BLaER1 (cell line): Measurements from ENCODE around the gene SNX32.

Source experiments
- H3K27ac ChIP-seq: shearing (Covaris generic); formaldehyde crosslinking; 2 replicates; pipeline ENCODE4 v1.8.1; 2022
- H3K27me3 ChIP-seq: shearing (Covaris generic); formaldehyde crosslinking; 2 replicates; pipeline ENCODE4 v1.8.1; 2022
- H3K36me3 ChIP-seq: shearing (Covaris generic); formaldehyde crosslinking; 2 replicates; pipeline ENCODE4 v1.8.1; 2022
- H3K4me1 ChIP-seq: shearing (Covaris generic); formaldehyde crosslinking; 2 replicates; pipeline ENCODE4 v1.8.1; 2022
- H3K4me2 ChIP-seq: shearing (Covaris generic); formaldehyde crosslinking; 2 replicates; pipeline ENCODE4 v1.8.1; 2022
- H3K4me3 ChIP-seq: shearing (Covaris generic); formaldehyde crosslinking; 2 replicates; pipeline ENCODE4 v1.8.1; 2022
- H3K9ac ChIP-seq: shearing (Covaris generic); formaldehyde crosslinking; 2 replicates; pipeline ENCODE4 v1.8.1; 2022
- H3K9me3 ChIP-seq: shearing (Covaris generic); formaldehyde crosslinking; 2 replicates; pipeline ENCODE4 v1.8.1; 2022
- H4K20me1 ChIP-seq: shearing (Covaris generic); formaldehyde crosslinking; 2 replicates; pipeline ENCODE4 v1.8.1; 2022
- Cebpa-rat ChIP-seq: shearing (Covaris generic); IDR thresholded peaks from 2 replicates; pipeline ENCODE4 v1.8.1; 2022

SNX32 gene

GRCh38 chr11:65855927-65856363 is 22.2 kb downstream of the SNX32 start:
- 0 out of 2 replicates have a peak overlapping the region, but pooled peaks have one; percentile 95 for H3K27ac ChIP-seq

GRCh38 chr11:65856689-65857499 is 23.1 kb downstream of the SNX32 start:
- Histone ChIP-seq H3K4me1 (peaks cover 43% of the 10 kb centered on the region), H3K9me3 (peaks cover 7% of the 10 kb centered on the region; the same call in 1 of the 2 replicates), H3K4me2 (peak overlapping the region; percentile 84), H3K4me3 (peak overlapping the region; percentile 91), H3K27me3 (no peaks in the 10 kb centered on the region), H3K9ac (peak overlapping the region; percentile 96), H3K27ac (peak overlapping the region; percentile 95), H3K36me3 (peaks cover 53% of the 10 kb centered on the region), H4K20me1 (peaks cover 71% of the 10 kb centered on the region)
- no peak for TF ChIP-seq Cebpa-rat

More at GRCh38 chr11:65855927-65856363, 22.2 kb downstream of the SNX32 start:
- Histone ChIP-seq H3K4me1 (peaks cover 33% of the 10 kb centered on the region), H4K20me1 (peaks cover 71% of the 10 kb centered on the region), H3K9ac (peak overlapping the region; percentile 96), H3K4me3 (peak overlapping the region; percentile 91), H3K9me3 (peaks cover 15% of the 10 kb centered on the region), H3K4me2 (peak overlapping the region; percentile 84), H3K27me3 (no peaks in the 10 kb centered on the region), H3K36me3 (peaks cover 58% of the 10 kb centered on the region)
- TF ChIP-seq Cebpa-rat: no peak

- Histone ChIP-seq H4K20me1 (peaks cover 70% of the 10 kb centered on the region), H3K36me3 (peaks cover 53% of the 10 kb centered on the region), H3K27me3 (no peaks in the 10 kb centered on the region)
Measured at GRCh38 chr11:65857500-65857852, 23.7 kb downstream of the SNX32 start.

GRCh38 chr11:65857853-65858680 is 24.3 kb downstream of the SNX32 start, which contains the start of gene CFL1:
Gene CFL1, minus strand, starts transcription at chr11:65858180. Its CDS starts 81 bp downstream, at chr11:65858099.
- Histone ChIP-seq H3K4me3 (peak within 1 kb of the TSS; percentile 91), H3K36me3 (peaks cover 53% of the 10 kb centered on the region), H3K9ac (peak within 1 kb of the TSS; percentile 96), H3K4me1 (peaks cover 48% of the 10 kb centered on the region), H4K20me1 (peaks cover 66% of the 10 kb centered on the region), H3K27me3 (no peaks in the 10 kb centered on the region), H3K9me3 (no peaks in the 10 kb centered on the region), H3K27ac (peak within 1 kb of the TSS; percentile 95), H3K4me2 (peak within 1 kb of the TSS; percentile 89)
- TF ChIP-seq Cebpa-rat: no peak

More at GRCh38 chr11:65857500-65857852, 23.7 kb downstream of the SNX32 start:
- peak overlapping the region; percentile 91 for H3K4me3 ChIP-seq
- peak overlapping the region; percentile 95 for H3K27ac ChIP-seq
- H3K9me3 ChIP-seq: peaks cover 1% of the 10 kb centered on the region; the same call in 1 of the 2 replicates
- peaks cover 48% of the 10 kb centered on the region for H3K4me1 ChIP-seq
- peak overlapping the region; percentile 84 for H3K4me2 ChIP-seq
- TF ChIP-seq Cebpa-rat: no peak
- H3K9ac ChIP-seq: peak overlapping the region; percentile 96

GRCh38 chr11:65858681-65859087 is 24.9 kb downstream of the SNX32 start:
- Histone ChIP-seq H3K4me2 (peak overlapping the region; percentile 89), H3K36me3 (peaks cover 53% of the 10 kb centered on the region), H3K4me1 (peaks cover 48% of the 10 kb centered on the region), H3K4me3 (peak overlapping the region; percentile 91), H3K27ac (peak overlapping the region; percentile 86), H3K9ac (peak overlapping the region; percentile 96), H3K27me3 (no peaks in the 10 kb centered on the region), H4K20me1 (peaks cover 66% of the 10 kb centered on the region), H3K9me3 (no peaks in the 10 kb centered on the region)
- no peak for TF ChIP-seq Cebpa-rat

- no peaks in the 10 kb centered on the region for H3K27me3 ChIP-seq
- no peak for TF ChIP-seq Cebpa-rat
- peaks cover 53% of the 10 kb centered on the region for H3K36me3 ChIP-seq
- no peaks in the 10 kb centered on the region for H3K9me3 ChIP-seq
- peaks cover 66% of the 10 kb centered on the region for H4K20me1 ChIP-seq
- peak overlapping the region; percentile 91 for H3K4me3 ChIP-seq
- H3K9ac ChIP-seq: peak overlapping the region; percentile 96
- H3K4me2 ChIP-seq: peak overlapping the region; percentile 89
- peak overlapping the region; percentile 86 for H3K27ac ChIP-seq
- H3K4me1 ChIP-seq: peaks cover 48% of the 10 kb centered on the region
Measured at GRCh38 chr11:65859095-65859811, 25.5 kb downstream of the SNX32 start.

GRCh38 chr11:65859812-65860277 is 26.1 kb downstream of the SNX32 start:
- no peaks in the 10 kb centered on the region for H3K9me3 ChIP-seq
- no peak for TF ChIP-seq Cebpa-rat
- peak overlapping the region; percentile 86 for H3K27ac ChIP-seq
- H3K4me3 ChIP-seq: peak overlapping the region; percentile 91
- peaks cover 53% of the 10 kb centered on the region for H3K36me3 ChIP-seq
- H3K4me1 ChIP-seq: peaks cover 46% of the 10 kb centered on the region
- peak overlapping the region; percentile 96 for H3K9ac ChIP-seq
- peak overlapping the region; percentile 89 for H3K4me2 ChIP-seq
- no peaks in the 10 kb centered on the region for H3K27me3 ChIP-seq
- H4K20me1 ChIP-seq: peaks cover 66% of the 10 kb centered on the region

GRCh38 chr11:65860278-65861164 is 26.8 kb downstream of the SNX32 start, which contains the start of gene MUS81:
Gene MUS81, plus strand, starts transcription at chr11:65860433. Its CDS starts 321 bp downstream, at chr11:65860754.
- H3K27ac ChIP-seq: peak within 1 kb of the TSS; percentile 86
- no peaks in the 10 kb centered on the region for H3K27me3 ChIP-seq
- peaks cover 53% of the 10 kb centered on the region for H3K36me3 ChIP-seq
- no peaks in the 10 kb centered on the region for H3K9me3 ChIP-seq
- peak within 1 kb of the TSS; percentile 91 for H3K4me3 ChIP-seq
- no peak for TF ChIP-seq Cebpa-rat
- peak within 1 kb of the TSS; percentile 89 for H3K4me2 ChIP-seq
- H4K20me1 ChIP-seq: peaks cover 66% of the 10 kb centered on the region
- peaks cover 39% of the 10 kb centered on the region for H3K4me1 ChIP-seq
- peak within 1 kb of the TSS; percentile 96 for H3K9ac ChIP-seq
